Activated CD4-positive, alpha-beta T cell treated with anti-CD3 and anti-CD28 coated beads, Interleukin-2, amount 50 U/mL, for 16 hours (primary cell): ENCODE results near the gene VDAC2.

Experiments used
- DNase-seq: peaks from one replicate; pipeline ENCODE4 v3.0.0-alpha.2; 2020

VDAC2 gene

DNA sequence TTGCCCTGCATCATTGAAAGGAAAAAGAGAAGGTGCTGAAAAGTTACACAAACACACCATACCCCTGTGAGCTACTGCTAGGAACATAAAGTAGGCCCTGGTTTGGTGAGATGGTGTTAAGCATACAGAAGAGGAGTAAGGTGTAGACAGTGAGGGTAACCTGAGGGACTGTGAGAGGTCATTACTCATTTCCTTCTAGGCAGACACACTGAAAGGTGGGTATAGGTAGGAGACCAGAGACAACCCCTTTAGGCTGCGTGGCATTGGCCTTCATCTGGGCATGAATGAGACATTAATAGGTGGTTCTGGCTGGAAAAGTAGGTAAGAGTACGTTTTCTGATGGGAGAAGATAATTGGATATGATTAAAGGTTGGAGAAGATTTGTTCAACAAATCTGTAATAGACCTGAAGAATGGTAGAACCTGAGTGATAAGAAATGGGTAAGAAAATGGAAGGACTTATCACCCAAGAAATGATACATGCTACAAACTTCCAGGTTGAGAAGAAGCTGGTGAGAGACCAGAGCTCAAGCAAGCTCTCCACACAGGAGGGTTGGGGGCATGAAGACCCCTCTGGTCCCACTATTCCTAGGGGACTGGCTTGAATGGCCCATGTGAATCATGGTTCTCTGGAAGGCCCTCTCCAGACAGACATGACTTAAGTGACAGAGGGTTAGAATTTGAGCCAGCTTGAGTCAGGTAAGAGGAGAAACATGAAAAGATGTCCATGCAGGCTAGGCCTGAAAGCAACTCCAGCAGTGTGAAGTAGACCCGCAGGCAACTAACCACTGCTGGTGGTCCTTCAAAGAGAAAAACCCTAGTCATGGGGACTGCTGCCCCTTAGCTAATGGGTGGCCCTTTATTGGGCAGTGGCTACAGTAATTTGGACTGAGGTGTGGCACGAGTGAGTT, 21.3 kb downstream of the VDAC2 start:
- DNase-seq: no peak

DNA sequence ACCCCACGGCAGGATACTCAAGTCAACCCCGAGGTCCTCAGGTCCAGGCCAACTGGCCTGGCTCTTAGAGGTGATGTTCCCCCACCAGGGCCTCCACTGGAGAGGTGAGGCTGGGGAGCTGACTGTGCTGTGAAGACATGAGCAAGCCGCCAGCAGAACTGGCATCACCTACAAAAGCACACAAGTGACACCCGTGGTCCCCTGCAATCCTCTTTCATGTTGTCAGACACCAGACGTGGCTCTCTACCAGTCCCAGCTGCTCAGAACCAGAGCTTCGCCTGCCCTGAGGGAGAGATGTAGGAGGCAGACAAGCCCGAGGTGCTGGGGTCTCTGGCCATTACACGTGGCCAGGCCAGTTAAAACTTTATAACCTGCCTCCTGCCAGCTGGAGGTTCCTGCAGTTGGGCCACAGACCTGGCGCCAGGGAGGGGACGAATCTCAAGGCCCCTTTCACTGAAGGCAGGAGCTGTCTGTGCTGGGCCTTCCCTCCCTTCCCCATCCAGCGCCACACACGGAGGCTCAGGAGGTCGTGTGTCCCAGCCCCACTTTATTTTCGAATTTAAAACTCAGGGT, 22.9 kb downstream of the VDAC2 start:
- no peak for DNase-seq

DNA sequence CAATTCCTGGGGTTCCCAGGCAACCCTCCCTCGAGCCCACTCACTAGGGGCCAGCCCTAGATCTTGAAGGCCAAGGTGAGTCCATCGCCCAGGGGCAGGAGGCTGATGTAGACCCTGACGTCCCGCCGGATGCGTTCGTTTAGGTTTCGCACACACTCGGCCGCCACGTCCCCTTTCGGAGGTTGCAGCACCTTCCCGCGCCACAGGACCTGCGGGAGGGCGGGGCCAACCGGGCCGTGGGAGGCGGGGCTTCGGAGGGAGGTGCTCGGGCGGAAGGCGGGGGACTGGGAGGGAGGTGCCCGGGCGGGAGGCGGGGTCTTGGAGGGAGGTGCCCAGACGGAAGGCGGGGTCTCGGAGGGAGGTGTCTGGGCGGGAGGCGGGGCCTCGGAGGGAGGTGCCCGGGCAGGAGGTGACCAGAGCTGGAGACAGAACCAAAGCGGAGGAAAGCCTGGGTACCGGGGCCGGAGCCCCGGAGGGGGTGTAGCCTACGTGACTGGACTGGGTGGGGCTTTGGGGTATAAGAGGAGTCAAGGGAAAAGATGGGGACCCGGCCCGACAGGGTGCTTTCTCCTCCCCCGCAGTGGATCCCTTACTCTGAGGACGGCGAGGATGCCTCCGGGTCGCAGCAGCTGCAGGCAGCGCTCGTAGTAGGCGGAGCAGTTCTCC, 23.6 kb downstream of the VDAC2 start:
- DNase-seq: peak; percentile 99

DNA sequence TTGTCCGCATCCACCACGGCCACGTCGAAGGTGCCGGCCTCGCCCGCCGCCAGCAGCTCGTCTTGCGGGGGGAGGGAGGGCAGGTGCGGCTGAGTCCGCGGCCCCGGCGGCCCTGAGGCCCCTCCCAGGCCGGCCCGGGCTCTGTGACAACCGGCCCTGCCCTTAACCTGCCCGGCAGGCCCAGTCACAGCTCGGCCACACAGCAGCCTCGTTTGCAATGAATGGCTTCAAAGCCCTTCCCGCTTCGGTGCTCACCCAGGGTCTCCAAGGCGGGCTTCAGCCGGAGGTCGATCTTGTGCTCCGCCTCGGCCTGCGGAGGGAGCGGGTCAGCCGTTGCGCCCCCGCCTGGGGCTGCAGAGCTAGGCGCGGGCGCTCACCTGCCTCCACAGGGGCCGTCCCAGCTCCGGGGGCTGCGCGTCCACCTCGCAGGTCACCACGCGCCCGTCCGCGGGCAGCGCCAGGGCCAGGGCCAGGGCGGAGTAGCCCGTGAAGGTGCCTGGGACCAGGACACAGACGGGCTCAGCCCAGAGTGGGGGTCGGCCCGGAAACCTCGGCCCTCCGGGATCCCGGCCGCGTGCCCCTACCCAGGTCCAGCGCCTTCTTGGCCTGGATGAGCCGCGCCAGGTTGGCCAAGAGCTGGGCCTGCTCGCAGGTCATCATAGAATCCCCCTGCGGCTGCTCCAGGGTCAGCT, 24.2 kb downstream of the VDAC2 start:
- no peak for DNase-seq

DNA sequence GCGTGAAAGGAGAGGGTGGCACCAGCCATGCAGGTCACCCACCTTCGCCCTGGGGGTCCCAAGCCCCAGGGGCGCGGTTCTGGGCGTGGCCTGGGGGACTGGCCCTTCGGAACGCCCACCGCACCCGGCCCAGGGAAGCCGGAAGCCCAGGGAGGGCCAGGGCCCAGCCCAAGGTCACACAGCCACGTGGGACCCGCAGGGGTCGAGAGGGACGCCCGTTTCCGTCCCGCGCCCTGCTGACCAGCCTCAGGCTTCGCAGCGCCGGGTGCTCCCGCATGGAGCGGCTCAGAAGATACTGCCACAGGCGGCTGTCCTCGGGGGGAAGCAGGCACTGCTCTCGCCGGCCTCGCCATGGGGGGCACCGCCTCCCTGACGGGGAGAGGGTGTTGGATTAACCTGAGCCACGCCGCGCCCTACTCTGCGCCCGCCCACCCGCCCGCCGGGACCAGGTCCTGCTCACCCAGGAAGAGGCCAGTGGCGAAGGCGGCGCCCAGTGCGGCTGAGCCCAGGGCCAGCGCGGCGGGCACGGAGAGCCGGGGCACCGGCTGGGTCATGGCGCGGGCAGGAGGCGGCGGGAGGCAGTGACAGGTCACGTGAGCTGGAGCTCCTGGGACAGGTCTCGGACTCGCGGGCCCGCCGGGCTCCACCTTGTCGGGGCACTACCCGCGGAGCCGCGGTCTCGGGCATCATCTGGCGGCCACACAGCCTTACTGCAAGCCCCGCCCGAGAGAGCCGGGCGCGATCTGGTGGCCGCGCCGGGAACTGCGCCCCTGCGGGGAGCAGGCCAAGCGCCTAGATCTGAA, 25.0 kb downstream of the VDAC2 start, which contains the start of gene COMTD1:
Gene COMTD1, minus strand, starts transcription at position 583 of the 803 bp plus-strand sequence. Its CDS starts 29 bp downstream, at position 554.
- peak; percentile 97 for DNase-seq

DNA sequence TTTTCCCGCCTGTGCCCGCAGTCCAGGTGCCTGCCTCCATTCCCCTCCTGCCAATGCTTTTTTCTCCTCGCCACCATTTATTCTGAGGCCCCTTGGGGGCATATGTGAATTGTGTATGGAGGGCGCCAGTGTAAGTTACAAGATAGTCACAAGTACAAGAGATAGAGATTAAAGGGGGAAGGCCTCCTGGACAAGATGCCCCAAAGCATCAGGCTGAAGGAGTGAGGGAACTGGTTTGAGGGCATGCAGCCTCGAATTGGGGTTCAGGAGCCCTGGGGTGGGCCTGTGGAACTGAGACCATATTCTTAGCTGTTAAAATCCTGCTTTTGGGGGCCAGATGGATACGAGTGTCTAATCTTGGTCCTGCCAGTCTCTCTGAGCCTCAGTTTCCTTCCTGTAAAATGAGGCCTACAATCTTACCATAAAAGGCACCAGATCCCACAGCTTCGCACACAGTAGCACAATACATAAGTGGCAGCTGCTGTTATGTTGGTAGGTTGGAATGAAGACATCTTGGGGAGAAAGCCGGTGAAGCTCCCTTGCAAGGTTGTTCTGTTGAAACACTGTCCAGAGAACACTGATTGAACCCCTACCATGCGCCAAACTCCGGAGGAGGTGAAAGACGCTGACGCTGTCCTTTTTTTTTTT, 25.7 kb downstream of the VDAC2 start:
- no peak for DNase-seq

DNA sequence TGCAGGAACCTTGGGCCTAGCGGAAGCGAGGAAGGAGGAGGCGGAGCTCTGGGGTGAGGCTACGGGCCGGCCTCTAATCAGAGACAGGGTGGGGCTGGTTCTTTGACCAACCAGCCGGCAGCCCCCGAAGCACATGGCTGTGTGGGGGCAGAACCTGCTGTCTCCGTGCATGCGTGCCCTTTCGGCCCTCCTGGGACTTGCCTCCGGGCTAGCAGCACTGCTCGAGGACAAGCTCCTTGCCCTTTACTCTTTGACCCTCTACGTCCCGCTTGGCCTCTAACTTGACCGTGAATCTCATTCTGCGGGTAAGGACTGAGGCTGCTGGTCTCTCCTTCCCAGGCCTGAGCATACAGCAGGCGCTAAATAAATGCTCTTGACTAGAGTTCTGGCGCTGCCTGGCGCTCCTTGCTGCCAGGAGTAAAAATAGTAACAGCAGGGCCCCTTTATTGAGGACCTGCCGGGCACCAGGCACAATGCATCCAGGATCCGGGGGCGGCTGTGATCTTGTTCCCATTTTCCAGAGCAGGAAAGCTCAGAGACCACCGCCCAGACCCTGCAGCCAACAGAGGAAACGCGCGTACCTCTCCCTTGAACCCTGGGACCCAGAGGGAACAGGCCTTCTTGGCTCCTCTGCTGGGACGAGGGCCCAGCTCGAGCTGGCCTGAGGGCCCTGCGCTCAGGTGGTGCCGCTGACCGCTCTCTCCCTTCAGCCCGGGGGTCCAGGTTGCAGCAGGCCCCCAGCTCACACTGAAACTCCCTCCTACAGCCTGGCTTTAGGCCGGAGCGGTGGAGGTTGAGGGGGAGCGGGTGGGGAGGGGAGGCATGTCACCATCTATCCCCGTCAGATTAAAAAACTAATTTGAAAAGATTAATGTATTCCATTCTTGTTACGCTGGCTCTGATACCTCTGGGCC, 27.8 kb downstream of the VDAC2 start:
- no peak for DNase-seq

DNA sequence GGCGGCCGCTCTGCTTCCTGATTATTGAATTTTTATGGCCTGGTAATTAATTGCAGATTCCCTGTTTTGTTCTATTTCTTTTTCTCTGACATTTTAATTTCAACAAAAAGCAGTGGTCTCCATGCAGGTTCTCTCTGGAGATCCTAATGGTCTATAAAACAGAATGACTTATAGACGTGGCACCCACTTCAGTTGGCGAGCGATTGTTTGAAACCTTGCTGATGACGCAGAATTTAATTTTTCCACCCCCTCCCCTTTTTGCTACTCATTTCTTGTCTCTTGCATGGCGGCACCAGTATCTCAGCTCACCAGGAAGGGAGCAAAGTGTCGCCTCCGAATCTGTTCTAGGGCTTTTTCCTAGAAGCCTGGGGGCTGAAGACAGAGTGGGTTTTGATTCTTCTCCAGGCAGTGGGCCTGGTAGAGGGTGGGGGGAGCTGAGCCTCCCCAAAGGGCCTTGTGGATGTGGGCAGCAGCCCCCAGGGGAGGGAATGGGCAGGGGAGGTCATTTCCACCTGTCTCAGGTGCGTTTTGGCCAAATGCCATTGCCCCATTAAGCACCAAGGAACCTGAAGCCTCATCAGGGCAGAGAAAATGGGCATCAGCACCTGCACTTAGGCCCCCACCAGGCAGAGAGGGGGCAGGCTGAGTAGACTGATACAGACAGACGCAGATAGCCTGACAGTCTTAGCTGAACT, 28.6 kb downstream of the VDAC2 start:
- no peak for DNase-seq

DNA sequence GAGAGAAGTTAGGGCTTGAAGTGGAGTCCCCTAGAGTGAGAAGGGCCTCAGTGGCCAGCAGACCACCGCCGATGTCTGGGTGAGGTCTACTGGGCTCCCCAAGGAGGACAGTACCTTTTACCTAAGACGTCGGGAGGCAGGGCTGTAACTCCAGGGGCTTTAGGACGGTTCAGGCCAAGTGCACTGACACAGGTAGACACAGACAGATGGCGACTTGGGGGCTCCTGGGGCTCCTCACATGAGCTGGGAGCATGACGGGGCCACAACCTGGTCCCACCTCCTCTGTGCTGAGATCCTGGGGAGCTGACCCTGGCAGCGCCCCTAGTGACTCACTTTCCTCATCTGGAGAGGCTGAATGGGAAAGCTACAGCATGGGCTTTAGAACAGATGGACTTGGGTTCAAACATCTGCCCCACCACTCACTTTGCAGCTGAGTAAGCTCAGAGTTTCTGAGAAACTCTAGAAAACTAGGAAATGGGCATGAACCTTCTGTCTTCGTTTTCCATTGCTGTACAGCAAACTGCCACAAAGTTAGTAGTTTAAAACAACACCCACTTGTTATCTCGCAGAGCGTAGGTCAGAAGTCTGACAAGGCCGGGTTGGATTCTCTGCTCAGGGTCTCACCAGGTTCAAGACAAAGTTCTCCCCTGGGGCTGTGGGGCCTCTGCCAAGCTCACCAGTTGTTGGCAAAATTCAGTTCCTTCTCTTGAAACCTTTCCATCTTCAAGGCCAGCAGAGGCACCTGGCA, 29.9 kb downstream of the VDAC2 start:
- no peak for DNase-seq

DNA sequence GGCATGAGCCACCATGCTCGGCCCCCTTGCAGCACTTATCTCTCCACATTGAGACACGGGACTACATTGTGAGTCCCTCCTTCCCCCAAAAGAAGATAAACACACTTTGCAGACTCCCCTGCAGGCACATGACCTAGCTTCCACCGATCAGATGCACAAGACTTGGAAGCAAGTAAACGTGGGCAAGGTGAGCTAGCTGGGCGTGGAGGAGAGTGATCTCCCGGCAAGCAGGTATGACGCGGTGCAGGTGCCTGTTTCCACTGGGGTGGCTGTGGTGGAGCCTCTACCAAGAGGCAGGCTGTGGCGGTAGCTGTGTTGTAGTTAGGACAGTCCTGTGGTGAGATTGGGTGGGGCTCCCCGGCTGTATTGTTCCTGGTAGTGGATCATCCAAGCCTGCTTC, 32.8 kb downstream of the VDAC2 start:
- DNase-seq: no peak

DNA sequence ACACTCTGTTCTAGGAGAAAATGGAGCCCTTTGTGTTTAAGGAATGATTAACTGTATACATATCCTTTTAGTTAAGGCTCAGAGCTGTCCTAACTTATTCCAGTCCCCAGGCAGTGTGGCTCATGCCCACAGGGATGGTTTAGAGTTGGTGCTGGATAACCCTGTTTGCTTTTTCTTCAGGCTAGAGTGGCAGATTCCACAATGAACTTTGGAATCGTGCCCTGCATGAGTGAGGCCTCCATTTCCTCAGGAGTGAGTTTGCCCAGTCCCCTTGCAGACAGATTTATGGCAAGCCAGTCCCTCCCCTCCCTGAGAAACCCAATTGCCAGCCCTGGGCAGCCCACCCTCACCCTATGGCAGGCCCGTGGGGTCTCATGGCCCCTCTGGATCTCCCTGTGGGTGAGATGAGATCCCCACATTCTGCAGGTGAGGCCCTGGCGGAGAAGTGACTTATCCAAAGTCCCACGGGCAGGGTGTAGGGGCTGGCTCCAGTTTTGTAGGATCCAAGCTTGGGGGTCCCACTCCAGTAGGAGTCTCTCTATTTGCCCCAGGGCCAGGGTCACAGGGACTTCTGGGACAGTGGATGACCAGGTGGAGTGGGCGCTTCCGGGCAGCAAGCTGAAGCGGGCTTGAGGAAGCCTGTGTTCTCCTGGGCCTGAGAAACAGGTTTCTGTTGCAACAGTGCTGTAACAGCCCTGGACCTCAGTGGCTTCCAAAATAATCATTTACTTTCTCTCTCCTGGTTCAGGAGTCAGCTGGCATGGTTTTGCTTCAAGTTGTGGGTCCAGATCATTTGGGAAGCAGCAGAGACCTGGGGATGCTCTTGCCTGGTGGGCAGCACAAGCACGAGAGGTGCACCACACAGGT, 34.1 kb downstream of the VDAC2 start:
- DNase-seq: no peak

DNA sequence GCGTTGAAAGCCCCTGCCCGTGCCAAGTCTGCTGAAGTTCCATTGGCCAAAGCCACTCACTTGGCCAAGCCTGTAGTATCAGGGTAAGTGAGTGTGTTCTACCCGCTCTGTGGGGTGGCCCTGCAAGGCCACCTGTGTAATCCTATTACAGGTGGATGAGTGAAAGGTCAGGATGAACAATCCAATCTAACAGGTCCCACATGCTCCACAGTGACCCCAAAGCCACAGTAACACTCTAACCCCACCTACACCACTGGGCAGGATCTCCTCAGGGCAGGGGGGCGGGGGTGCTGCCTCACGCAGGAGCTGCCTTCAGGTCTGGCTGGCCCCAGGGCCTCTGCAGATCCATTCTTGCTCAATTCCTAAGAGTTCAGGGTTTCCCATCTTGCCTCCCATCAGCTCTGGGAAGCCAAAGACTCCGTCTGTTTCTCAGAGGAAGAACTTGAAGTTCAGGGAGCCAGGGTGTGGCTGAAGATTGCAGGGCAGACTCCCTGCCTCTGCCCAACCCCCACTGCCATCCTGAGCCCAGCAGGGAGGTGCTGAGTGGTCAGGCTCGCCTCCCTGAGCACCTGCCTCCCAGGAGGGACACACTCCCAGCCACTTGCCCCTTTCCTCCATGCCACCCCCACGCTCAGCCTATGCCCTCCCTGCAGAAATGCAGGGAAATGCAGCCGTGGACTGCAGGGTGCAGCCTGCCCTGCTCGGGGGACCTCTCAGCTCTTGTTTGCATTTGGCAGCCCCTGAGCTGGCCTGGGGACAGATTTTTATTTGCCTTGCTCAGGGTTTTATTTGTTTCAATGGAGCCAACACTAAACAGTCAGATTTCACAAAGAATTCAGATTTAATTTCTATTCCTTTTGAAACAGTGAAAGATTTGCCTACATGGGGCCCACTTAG, 35.0 kb downstream of the VDAC2 start:
- DNase-seq: no peak

DNA sequence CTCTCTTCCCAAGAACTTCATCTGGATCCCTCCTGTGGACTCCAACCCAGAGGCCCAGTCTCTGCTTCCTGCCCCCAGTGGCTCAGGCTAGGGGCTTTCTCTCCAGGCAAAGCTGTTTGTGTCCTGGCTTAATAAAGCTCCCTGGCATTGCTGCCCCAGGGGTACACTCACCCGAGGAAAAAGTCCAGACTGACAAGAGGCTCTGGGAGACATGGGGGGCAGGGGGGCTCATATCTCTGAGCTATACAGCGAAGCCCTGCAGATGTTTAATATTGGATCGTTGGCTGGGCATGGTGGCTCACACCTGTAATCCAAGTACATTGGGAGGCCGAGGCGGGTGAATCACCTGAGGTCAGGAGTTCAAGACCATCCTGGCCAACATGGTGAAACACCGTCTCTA, 35.9 kb downstream of the VDAC2 start:
- no peak for DNase-seq

DNA sequence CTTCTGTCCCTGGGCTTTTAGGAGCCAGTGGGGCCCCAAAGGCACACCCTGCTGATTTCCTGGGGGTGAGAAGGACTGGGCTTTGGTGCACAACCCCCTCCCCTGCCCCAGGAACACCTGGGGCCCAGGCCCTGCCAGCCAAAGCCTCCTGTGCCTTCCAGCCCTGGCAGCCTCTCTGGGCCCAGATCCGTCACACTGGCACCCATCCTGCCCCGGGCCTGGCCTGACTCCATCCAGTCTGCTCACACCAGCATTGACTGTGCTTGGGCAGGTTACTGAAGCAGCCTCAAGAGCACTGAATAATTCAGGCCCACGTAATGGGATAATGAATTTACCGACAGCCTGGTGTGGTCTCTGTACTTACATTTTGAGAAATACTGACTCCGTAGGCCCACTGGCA, 37.2 kb downstream of the VDAC2 start:
- no peak for DNase-seq

DNA sequence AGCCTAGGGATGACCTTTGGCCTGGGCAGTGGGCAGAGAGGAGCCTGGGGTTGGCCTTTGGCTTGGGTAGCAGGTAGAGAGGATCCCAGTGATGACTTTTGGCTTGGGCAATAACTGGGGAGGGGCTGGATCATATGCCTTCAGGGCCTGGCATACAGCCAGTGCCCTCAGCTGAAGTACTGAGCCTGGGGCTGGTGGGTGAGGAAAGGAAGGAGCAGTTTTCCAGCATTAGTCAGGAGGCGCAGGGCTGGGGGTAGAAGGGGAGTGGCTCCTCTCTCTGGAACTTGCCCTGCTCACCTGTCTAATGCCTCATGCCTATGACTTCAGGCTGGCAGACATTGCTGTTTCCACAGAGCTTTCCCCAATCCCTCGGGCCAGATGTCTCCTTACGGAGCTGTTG, 40.3 kb downstream of the VDAC2 start:
- no peak for DNase-seq

DNA sequence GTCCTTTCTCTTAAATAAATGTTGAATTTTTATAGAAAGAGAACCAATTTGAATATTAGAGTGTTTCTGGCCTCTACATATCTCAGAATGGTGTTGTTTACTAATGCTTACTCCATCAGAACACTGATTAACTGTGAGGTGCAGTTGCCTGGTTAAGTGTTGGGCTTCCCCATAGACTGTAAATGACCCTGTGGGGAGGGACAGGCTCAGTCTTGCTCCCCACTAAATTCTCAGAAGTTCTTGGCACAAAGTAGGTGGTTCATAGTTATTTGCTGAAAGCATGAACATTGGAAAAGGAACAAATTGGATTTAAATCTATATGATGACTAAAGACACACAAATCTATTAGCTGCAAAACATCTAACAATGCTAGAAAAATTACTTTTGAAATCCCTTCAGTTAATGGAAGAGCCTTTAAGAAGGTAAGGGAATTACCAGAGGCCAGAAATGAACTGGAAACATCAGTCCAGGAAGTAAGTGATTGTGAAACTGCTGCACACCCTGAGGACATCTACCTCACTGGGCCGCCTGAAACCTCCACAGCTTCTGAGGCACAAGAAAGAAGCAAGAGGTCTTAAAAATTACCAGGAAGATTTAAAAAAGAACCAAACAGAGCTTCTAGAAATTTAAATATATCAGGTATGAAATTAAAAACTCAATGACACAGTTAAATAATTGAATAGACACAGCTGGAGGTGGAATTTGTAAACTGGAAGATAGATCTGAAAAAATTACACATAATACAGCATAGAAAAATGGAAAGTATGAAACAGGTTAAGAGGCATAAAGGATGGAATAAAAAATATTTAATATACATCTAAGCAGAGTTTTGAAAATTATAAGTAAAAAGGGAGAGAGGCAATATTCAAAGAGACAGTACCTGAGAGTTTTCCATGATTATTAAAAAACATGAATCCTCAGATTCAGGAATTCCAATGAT, 43.0 kb downstream of the VDAC2 start:
- no peak for DNase-seq
